Activated CD8-positive, alpha-beta memory T cell treated with anti-CD3 and anti-CD28 coated beads, Interleukin-2, amount 50 U/mL, for 24 hours (primary cell): ENCODE data around the gene LRWD1.
"Not testable (repeated sequence)": the region's sequence is repeated elsewhere in the genome, so short reads cannot be mapped to it uniquely, and the experiment has no call there.

Source experiments
- DNase-seq: peaks from one replicate; pipeline ENCODE4 v3.0.0-alpha.2; 2020; ENCODE audit errors: extremely low read depth

The LRWD1 gene

GRCh38 chr7:102496861-102497260 lies 32.1 kb downstream of the LRWD1 start:
- not testable (repeated sequence) for DNase-seq

GRCh38 chr7:102497308-102497707 lies 32.5 kb downstream of the LRWD1 start:
- DNase-seq, result not testable (repeated sequence)

- DNase-seq, result not testable (repeated sequence)
These were observed 33.5 kb downstream of the LRWD1 start for GRCh38 chr7:102498321-102498720.

GRCh38 chr7:102503141-102503540 lies 38.4 kb downstream of the LRWD1 start:
- not testable (repeated sequence) for DNase-seq

GRCh38 chr7:102505298-102506185 lies 40.8 kb downstream of the LRWD1 start:
- DNase-seq, result not testable (repeated sequence)

- DNase-seq, result not testable (repeated sequence)
These were observed 42.8 kb downstream of the LRWD1 start for GRCh38 chr7:102507410-102508088.

- not testable (repeated sequence) for DNase-seq
These were observed 45.8 kb downstream of the LRWD1 start for GRCh38 chr7:102510575-102510974.

- not testable (repeated sequence) for DNase-seq
These were observed 47.2 kb downstream of the LRWD1 start for GRCh38 chr7:102511860-102512522.

GRCh38 chr7:102512642-102513221 lies 47.9 kb downstream of the LRWD1 start:
- not testable (repeated sequence) for DNase-seq

GRCh38 chr7:102514881-102515721 lies 50.3 kb downstream of the LRWD1 start:
- DNase-seq, result not testable (repeated sequence)

- not testable (repeated sequence) for DNase-seq
These were observed 51.1 kb downstream of the LRWD1 start for GRCh38 chr7:102515889-102516288.

GRCh38 chr7:102516951-102517350 lies 52.2 kb downstream of the LRWD1 start:
- not testable (repeated sequence) for DNase-seq

- DNase-seq, result not testable (repeated sequence)
These were observed 52.9 kb downstream of the LRWD1 start, which contains the start of gene RASA4B for GRCh38 chr7:102517550-102518147. TSS of gene RASA4B (minus strand) at chr7:102517777. CDS start at chr7:102517710, 67 bp downstream.

GRCh38 chr7:102520797-102521196 lies 56.0 kb downstream of the LRWD1 start:
- not testable (repeated sequence) for DNase-seq
